ENCODE measurements around the gene EPB41L1.

- TF ChIP-seq CTCF (IDR thresholded peaks at IDR 0.05) (no peak), POLR2AphosphoS5 (IDR thresholded peaks at IDR 0.05; ENCODE audit: low read depth, low read length) (peak; percentile 94), REST (IDR thresholded peaks at IDR 0.05; ENCODE audit: insufficient read depth in 1 of 2, low read depth in 2 of 2, low read length in 1 of 2) (peak; percentile 36 to 46; a peak in 1 of 4 replicates), TCF7L2 (IDR thresholded peaks at IDR 0.05; ENCODE audit: low read depth, low read length) (peak; percentile 32; the same call in 1 of the 2 replicates)
Observed at GRCh38 chr20:36235892-36236785, 81.6 kb downstream of the EPB41L1 start, which contains the start of gene AAR2.

Measured in Panc1 (cell line).